Measurements from ENCODE around the gene ETNPPL. TPM values are rescaled to one million over a fixed set of nuclear protein-coding genes. Genes with fewer than 3 reads are reported as not detected.
A peak's percentile ranks its signal among the peaks of the same experiment; 100 is the strongest.

The ETNPPL gene
- total and polyA plus RNA-seq, 2 of the 13 experiments (the other 11 are each of a cell fraction or from before 2014, with no cell fraction given): 1.4 to 6.0 TPM

DNA sequence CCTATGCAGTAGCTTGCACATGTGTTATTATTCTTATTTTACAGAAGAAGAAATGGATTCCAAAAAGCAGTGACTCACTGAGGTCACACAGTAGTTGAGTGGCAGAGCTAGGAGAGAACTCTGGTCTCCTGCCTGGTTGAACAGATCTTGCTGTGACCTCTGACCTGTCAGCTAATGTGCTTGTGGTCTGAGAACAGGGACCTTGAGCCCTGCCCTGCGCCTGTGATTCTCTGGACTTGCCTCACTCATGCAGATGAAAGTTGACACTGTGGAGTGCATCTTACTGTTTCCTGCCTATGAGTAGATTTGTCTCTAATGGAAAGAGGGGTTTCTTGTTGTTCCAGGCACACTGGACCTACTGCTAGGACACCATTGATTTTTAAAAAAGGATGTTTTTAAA, 32.3 kb downstream of the ETNPPL start (continued):
- TF ChIP-seq TBL1XR1 (IDR thresholded peaks at IDR 0.05; ENCODE audit: borderline replicate concordance, low read length, partially characterized antibody) (peak; percentile 40), SSRP1 (CRISPR knock-in tag; IDR thresholded peaks at IDR 0.05) (no peak)

DNA sequence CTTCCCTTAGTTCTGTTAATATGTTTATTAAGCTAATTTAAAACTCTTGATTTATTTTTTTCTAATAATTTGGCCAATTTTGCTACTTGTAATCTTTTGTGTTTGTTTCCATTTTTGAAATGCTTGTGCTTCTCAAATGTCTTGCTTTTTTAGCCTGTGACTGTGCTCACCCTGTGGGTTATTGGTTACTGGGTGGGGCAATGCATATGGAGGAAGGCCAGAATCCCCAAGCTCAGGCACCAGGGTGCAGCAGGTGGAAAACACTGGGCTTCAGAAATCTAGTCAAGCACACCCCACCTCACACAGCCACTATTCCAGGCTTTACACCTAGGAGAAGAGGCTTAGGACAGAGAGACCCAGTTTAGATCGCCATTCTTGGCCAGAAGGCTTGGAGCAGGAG, 33.1 kb downstream of the ETNPPL start:
- no peak overlapping the region for H3K27ac ChIP-seq (ENCODE audit: extremely low read length, insufficient read depth, low read length)

More for the DNA sequence above, 33.1 kb downstream of the ETNPPL start:
- no peaks in the 10 kb centered on the region for H3K36me3 ChIP-seq (replicated peaks in 1 of 2; ENCODE audit: control insufficient read depth in 1 of 2, insufficient read depth in 2 of 2, low read length in 2 of 2)
- H3K4me3 ChIP-seq (replicated peaks in 1 of 3; ENCODE audit: insufficient read depth in 1 of 3, low read depth in 2 of 3, low read length in 3 of 3): no peak overlapping the region
- POLR2A ChIA-PET: no interaction called here
- DNase-seq (ENCODE audit: low spot score) (no peak), ATAC-seq (peak; percentile 16; the same call in 2 of the 3 replicates), FAIRE-seq (no peak)
- H3K9ac ChIP-seq (ENCODE audit: insufficient read depth, low read depth, low read length): no peak overlapping the region
- peaks cover 23% of the 10 kb centered on the region for H3K9me3 ChIP-seq (ENCODE audit: low read length)
- peaks cover 18% of the 10 kb centered on the region for H3K4me1 ChIP-seq (ENCODE audit: insufficient read depth, low read length)
- no peak overlapping the region for H2AFZ ChIP-seq (ENCODE audit: low read length)
- TF ChIP-seq, protein P1, sequence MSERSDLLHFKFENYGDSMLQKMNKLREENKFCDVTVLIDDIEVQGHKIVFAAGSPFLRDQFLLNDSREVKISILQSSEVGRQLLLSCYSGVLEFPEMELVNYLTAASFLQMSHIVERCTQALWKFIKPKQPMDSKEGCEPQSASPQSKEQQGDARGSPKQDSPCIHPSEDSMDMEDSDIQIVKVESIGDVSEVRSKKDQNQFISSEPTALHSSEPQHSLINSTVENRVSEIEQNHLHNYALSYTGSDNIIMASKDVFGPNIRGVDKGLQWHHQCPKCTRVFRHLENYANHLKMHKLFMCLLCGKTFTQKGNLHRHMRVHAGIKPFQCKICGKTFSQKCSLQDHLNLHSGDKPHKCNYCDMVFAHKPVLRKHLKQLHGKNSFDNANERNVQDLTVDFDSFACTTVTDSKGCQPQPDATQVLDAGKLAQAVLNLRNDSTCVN (CRISPR knock-in tag; IDR thresholded peaks at IDR 0.05; ENCODE audit: borderline replicate concordance): no peak
- TF ChIP-seq, protein P2, sequence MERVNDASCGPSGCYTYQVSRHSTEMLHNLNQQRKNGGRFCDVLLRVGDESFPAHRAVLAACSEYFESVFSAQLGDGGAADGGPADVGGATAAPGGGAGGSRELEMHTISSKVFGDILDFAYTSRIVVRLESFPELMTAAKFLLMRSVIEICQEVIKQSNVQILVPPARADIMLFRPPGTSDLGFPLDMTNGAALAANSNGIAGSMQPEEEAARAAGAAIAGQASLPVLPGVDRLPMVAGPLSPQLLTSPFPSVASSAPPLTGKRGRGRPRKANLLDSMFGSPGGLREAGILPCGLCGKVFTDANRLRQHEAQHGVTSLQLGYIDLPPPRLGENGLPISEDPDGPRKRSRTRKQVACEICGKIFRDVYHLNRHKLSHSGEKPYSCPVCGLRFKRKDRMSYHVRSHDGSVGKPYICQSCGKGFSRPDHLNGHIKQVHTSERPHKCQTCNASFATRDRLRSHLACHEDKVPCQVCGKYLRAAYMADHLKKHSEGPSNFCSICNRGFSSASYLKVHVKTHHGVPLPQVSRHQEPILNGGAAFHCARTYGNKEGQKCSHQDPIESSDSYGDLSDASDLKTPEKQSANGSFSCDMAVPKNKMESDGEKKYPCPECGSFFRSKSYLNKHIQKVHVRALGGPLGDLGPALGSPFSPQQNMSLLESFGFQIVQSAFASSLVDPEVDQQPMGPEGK (CRISPR knock-in tag; IDR thresholded peaks at IDR 0.05): no peak
- TF ChIP-seq SOX6 (IDR thresholded peaks at IDR 0.05) (no peak), SOX6 (CRISPR knock-in tag; IDR thresholded peaks at IDR 0.05) (no peak), MAZ (IDR thresholded peaks at IDR 0.05; ENCODE audit: borderline replicate concordance, low read depth, low read length) (no peak), MAZ (CRISPR knock-in tag; IDR thresholded peaks at IDR 0.05; ENCODE audit: low read depth) (no peak)
- BruUV-seq (replicated peaks): no TSS peak
- intact Hi-C loops (cut with micrococcal nuclease; ENCODE audit: unreplicated experiment) (loop anchor here (2.0 kb wide), 1 partner anchor 33 kb away; the partner anchor contains the start of gene ETNPPL), in situ Hi-C loops (cut with HindIII; ENCODE audit: extremely low pct_ligation_motif_present, low pct_unique_long_range_greater_than_20kb) (no loop called here)
- CTCF ChIA-PET (ENCODE audit: low intra/inter-chr PET ratio, low total read pairs): no interaction called here
- no peak overlapping the region for H3K4me2 ChIP-seq (ENCODE audit: low read depth, low read length)
- 75% methylated on average over 1 of the region's 1 CpG for WGBS (ENCODE audit: low lambda C conversion rate)
- H3K27me3 ChIP-seq (ENCODE audit: control insufficient read depth in 1 of 2, insufficient read depth in 2 of 2, low read length in 2 of 2): no peaks in the 10 kb centered on the region
- H4K20me1 ChIP-seq (ENCODE audit: insufficient read depth, low read length): no peaks in the 10 kb centered on the region
- no peaks in the 10 kb centered on the region for H3K79me2 ChIP-seq (ENCODE audit: insufficient read depth, low read length)

Data from HepG2 (cell line).